GM23338 (cell line): ENCODE data around the gene NPR2. TPM values are rescaled to one million over a fixed set of nuclear protein-coding genes. Genes with fewer than 3 reads are reported as not detected.

Source experiments
- ATAC-seq: fragments of 200-7000 bp; cut with Tn5 transposase; 3 replicates; pipeline ENCODE4 v1.9.1; 2020
- DNase-seq: peaks from one replicate; pipeline ENCODE4 v3.0.0-alpha.2; 2015; ENCODE audit warnings: low spot score
- H2AFZ ChIP-seq: fragments of 200-600 bp; sonication (generic); 2 replicates; pipeline ENCODE4 v1.8.0; 2016; ENCODE audit warnings: antibody characterized with exemption, mild to moderate bottlenecking, moderate library complexity
- H3F3A ChIP-seq: fragments of 200-600 bp; sonication (generic); replicated peaks from 2 replicates; pipeline ENCODE4 v1.8.0; 2017; ENCODE audit warnings: antibody characterized with exemption, mixed run types, low read depth
- H3K27ac ChIP-seq: fragments of 200-600 bp; sonication (generic); 2 replicates; pipeline ENCODE4 v1.6.1; 2016; ENCODE audit warnings: low read depth
- H3K27me3 ChIP-seq: fragments of 200-600 bp; sonication (generic); 2 replicates; pipeline ENCODE4 v1.8.0; 2016; ENCODE audit warnings: mild to moderate bottlenecking, mixed run types, moderate library complexity; ENCODE audit not compliant: insufficient read depth
- H3K36me3 ChIP-seq: fragments of 200-600 bp; sonication (generic); 2 replicates; pipeline ENCODE4 v1.8.0; 2016; ENCODE audit warnings: mild to moderate bottlenecking; ENCODE audit not compliant: insufficient read depth
- H3K4me1 ChIP-seq: fragments of 200-600 bp; sonication (generic); 2 replicates; pipeline ENCODE4 v1.8.0; 2016; ENCODE audit warnings: mild to moderate bottlenecking, moderate library complexity; ENCODE audit not compliant: insufficient read depth
- H3K4me2 ChIP-seq: fragments of 200-600 bp; sonication (generic); 2 replicates; pipeline ENCODE4 v1.7.1; 2017; ENCODE audit warnings: mixed run types
- H3K4me3 ChIP-seq: fragments of 200-600 bp; sonication (generic); 2 replicates; pipeline ENCODE4 v1.6.1; 2016; ENCODE audit warnings: mixed run types
- H3K79me2 ChIP-seq: fragments of 200-600 bp; sonication (generic); replicated peaks from 2 replicates; pipeline ENCODE4 v1.8.0; 2017; ENCODE audit warnings: mild to moderate bottlenecking; ENCODE audit not compliant: insufficient read depth
- H3K9me2 ChIP-seq: fragments of 200-600 bp; sonication (generic); 2 replicates; pipeline ENCODE4 v1.8.0; 2017; ENCODE audit not compliant: insufficient read depth
- H4K20me1 ChIP-seq: fragments of 200-600 bp; sonication (generic); replicated peaks from 2 replicates; pipeline ENCODE4 v1.8.0; 2017; ENCODE audit warnings: mild to moderate bottlenecking; ENCODE audit not compliant: insufficient read depth
- H3K27ac Mint-ChIP-seq: 2 replicates; pipeline ENCODE4 v1.8.0; 2020; ENCODE audit warnings: inconsistent platforms, mild to moderate bottlenecking, moderate library complexity, mixed read lengths
- H3K27me3 Mint-ChIP-seq: 3 replicates; pipeline ENCODE4 v1.8.0; 2022; ENCODE audit warnings: low read depth, mild to moderate bottlenecking, moderate library complexity, mixed read lengths, inconsistent platforms; ENCODE audit not compliant: insufficient read depth, poor library complexity
- H3K36me3 Mint-ChIP-seq: 3 replicates; pipeline ENCODE4 v1.8.0; 2021; ENCODE audit warnings: low read depth, mild to moderate bottlenecking, inconsistent platforms, moderate library complexity, mixed read lengths
- H3K4me1 Mint-ChIP-seq: 3 replicates; pipeline ENCODE4 v1.8.0; 2020; ENCODE audit warnings: mild to moderate bottlenecking, inconsistent platforms, mixed read lengths
- H3K4me3 Mint-ChIP-seq: 3 replicates; pipeline ENCODE4 v1.8.0; 2021; ENCODE audit warnings: moderate library complexity, mild to moderate bottlenecking, inconsistent platforms, mixed read lengths
- H3K9me3 Mint-ChIP-seq: 3 replicates; pipeline ENCODE4 v1.8.0; 2020; ENCODE audit warnings: moderate library complexity, mild to moderate bottlenecking, inconsistent platforms, mixed read lengths
- CREB1 ChIP-seq: fragments of 250-450 bp; sonication (Bioruptor Pico); IDR thresholded peaks from 2 replicates; pipeline ENCODE4 v1.5.0; 2020; ENCODE audit warnings: low read depth, mild to moderate bottlenecking, moderate library complexity
- ETS1 ChIP-seq: IDR thresholded peaks from 2 replicates; pipeline ENCODE4 v1.6.1; 2016; ENCODE audit warnings: antibody characterized with exemption
- EZH2 ChIP-seq: fragments of 200-600 bp; sonication (generic); IDR thresholded peaks from one replicate; pipeline ENCODE4 v1.8.0; 2017; ENCODE audit warnings: antibody characterized with exemption, mild to moderate bottlenecking, low read depth; ENCODE audit not compliant: unreplicated experiment
- JUNB ChIP-seq: IDR thresholded peaks from one replicate; pipeline ENCODE4 v1.6.1; 2016; ENCODE audit warnings: antibody characterized with exemption; ENCODE audit not compliant: unreplicated experiment
- STAT1 ChIP-seq: IDR thresholded peaks from one replicate; pipeline ENCODE4 v1.6.1; 2016; ENCODE audit warnings: antibody characterized with exemption; ENCODE audit not compliant: unreplicated experiment
- ZNF331 ChIP-seq: fragments of 250-450 bp; sonication (Bioruptor Pico); IDR thresholded peaks from 2 replicates; pipeline ENCODE4 v1.5.0; 2020; ENCODE audit warnings: low read depth, mild to moderate bottlenecking, moderate library complexity
- polyA plus RNA-seq: library from polyadenylated mRNA; unstranded; fragments of >200 nt; fragmentation: Nextera tagmentation; extraction: Ambion mirVana; gene quantifications from 2 replicates; pipeline ENCODE4 v1.2.1, GENCODE V29; 2016
- total RNA-seq: library from RNA; depleted of rRNA; stranded (reverse); fragments of >200 nt; shearing (Covaris generic); gene quantifications from 2 replicates; pipeline ENCODE4 v1.2.3, GENCODE V29; 2014
- TF ChIP-seq, protein P1 (sequence below): fragments of 250-450 bp; sonication (Bioruptor Pico); IDR thresholded peaks from 2 replicates; pipeline ENCODE4 v1.5.0; 2020; ENCODE audit warnings: mild to moderate bottlenecking, moderate library complexity

The NPR2 gene
- total and polyA plus RNA-seq, 2 experiments from 2014 or later: 9.0 to 14.4 TPM

GRCh38 chr9:35748242-35748857 lies 43.0 kb upstream of the NPR2 start (continued):
- TF ChIP-seq, protein P1, sequence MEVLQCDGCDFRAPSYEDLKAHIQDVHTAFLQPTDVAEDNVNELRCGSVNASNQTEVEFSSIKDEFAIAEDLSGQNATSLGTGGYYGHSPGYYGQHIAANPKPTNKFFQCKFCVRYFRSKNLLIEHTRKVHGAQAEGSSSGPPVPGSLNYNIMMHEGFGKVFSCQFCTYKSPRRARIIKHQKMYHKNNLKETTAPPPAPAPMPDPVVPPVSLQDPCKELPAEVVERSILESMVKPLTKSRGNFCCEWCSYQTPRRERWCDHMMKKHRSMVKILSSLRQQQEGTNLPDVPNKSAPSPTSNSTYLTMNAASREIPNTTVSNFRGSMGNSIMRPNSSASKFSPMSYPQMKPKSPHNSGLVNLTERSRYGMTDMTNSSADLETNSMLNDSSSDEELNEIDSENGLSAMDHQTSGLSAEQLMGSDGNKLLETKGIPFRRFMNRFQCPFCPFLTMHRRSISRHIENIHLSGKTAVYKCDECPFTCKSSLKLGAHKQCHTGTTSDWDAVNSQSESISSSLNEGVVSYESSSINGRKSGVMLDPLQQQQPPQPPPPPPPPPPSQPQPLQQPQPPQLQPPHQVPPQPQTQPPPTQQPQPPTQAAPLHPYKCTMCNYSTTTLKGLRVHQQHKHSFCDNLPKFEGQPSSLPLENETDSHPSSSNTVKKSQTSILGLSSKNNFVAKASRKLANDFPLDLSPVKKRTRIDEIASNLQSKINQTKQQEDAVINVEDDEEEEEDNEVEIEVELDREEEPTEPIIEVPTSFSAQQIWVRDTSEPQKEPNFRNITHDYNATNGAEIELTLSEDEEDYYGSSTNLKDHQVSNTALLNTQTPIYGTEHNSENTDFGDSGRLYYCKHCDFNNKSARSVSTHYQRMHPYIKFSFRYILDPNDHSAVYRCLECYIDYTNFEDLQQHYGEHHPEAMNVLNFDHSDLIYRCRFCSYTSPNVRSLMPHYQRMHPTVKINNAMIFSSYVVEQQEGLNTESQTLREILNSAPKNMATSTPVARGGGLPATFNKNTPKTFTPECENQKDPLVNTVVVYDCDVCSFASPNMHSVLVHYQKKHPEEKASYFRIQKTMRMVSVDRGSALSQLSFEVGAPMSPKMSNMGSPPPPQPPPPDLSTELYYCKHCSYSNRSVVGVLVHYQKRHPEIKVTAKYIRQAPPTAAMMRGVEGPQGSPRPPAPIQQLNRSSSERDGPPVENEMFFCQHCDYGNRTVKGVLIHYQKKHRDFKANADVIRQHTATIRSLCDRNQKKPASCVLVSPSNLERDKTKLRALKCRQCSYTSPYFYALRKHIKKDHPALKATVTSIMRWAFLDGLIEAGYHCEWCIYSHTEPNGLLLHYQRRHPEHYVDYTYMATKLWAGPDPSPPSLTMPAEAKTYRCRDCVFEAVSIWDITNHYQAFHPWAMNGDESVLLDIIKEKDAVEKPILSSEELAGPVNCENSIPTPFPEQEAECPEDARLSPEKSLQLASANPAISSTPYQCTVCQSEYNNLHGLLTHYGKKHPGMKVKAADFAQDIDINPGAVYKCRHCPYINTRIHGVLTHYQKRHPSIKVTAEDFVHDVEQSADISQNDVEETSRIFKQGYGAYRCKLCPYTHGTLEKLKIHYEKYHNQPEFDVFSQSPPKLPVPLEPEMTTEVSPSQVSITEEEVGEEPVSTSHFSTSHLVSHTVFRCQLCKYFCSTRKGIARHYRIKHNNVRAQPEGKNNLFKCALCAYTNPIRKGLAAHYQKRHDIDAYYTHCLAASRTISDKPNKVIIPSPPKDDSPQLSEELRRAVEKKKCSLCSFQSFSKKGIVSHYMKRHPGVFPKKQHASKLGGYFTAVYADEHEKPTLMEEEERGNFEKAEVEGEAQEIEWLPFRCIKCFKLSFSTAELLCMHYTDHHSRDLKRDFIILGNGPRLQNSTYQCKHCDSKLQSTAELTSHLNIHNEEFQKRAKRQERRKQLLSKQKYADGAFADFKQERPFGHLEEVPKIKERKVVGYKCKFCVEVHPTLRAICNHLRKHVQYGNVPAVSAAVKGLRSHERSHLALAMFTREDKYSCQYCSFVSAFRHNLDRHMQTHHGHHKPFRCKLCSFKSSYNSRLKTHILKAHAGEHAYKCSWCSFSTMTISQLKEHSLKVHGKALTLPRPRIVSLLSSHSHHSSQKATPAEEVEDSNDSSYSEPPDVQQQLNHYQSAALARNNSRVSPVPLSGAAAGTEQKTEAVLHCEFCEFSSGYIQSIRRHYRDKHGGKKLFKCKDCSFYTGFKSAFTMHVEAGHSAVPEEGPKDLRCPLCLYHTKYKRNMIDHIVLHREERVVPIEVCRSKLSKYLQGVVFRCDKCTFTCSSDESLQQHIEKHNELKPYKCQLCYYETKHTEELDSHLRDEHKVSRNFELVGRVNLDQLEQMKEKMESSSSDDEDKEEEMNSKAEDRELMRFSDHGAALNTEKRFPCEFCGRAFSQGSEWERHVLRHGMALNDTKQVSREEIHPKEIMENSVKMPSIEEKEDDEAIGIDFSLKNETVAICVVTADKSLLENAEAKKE (CRISPR knock-in tag): no peak

GRCh38 chr9:35748858-35749514 lies 42.4 kb upstream of the NPR2 start, which contains the start of the genes GBA2 and RGP1:
TSS of gene GBA2 (minus strand) at chr9:35749228. CDS start at chr9:35748704, 524 bp downstream.
TSS of gene RGP1 (plus strand) at chr9:35749287. CDS start at chr9:35749756, 469 bp downstream.
- H3K79me2 ChIP-seq: peaks cover 41% of the 10 kb centered on the region
- ATAC-seq (peak; percentile 92), DNase-seq (peak; percentile 91)
- no peaks in the 10 kb centered on the region for H3K9me2 ChIP-seq
- H3K4me1 ChIP-seq: peaks cover 30% of the 10 kb centered on the region
- H3K27ac ChIP-seq: peak within 1 kb of the TSS; percentile 80; the same call in 1 of the 2 replicates
- H3K27me3 ChIP-seq: no peaks in the 10 kb centered on the region
- H3K4me2 ChIP-seq: peak within 1 kb of the TSS; percentile 99
- peak within 1 kb of the TSS; percentile 93 for H3K4me3 Mint-ChIP-seq
- peaks cover 13% of the 10 kb centered on the region for H3K36me3 ChIP-seq
- peaks cover 24% of the 10 kb centered on the region for H3K4me1 Mint-ChIP-seq
- H3K36me3 Mint-ChIP-seq: peaks cover 41% of the 10 kb centered on the region
- peak within 1 kb of the TSS; percentile 93 for H3K27ac Mint-ChIP-seq
- no peaks in the 10 kb centered on the region for H3K9me3 Mint-ChIP-seq
- peaks cover 30% of the 10 kb centered on the region for H4K20me1 ChIP-seq
- H3K27me3 Mint-ChIP-seq: peaks cover 7% of the 10 kb centered on the region
- H2AFZ ChIP-seq: peak within 1 kb of the TSS; percentile 97
- H3F3A ChIP-seq: peaks cover 13% of the 10 kb centered on the region
- peak within 1 kb of the TSS; percentile 100 for H3K4me3 ChIP-seq
- TF ChIP-seq ZNF331 (CRISPR knock-in tag) (no peak), CREB1 (no peak), STAT1 (no peak), ETS1 (peak; percentile 72), EZH2 (no peak), JUNB (no peak)
- TF ChIP-seq, protein P1 (CRISPR knock-in tag): no peak
